ENCODE results near the gene LRRC37A3.

DNA sequence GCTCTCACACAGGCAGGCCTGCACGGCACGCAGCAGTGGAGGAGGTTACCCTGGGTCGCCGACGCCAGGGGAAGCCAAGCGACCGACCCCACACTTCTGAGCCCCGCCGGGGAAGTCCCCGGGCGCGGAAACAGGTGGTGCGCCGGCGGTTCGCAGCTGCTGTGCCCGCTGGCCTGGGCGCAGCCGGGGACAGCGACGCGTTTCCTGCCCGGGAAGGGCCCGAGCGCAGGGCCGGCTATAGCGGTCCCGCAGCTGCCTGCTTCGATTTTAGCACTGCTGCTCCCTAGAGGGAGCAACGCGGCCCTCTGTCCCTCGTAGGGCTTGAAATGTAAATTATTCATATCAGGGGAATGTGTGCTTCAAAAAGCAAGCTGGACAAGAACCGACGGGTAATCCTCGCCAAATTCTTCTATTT is 46.6 kb upstream of the LRRC37A3 start:
- TF ChIP-seq, protein P1, sequence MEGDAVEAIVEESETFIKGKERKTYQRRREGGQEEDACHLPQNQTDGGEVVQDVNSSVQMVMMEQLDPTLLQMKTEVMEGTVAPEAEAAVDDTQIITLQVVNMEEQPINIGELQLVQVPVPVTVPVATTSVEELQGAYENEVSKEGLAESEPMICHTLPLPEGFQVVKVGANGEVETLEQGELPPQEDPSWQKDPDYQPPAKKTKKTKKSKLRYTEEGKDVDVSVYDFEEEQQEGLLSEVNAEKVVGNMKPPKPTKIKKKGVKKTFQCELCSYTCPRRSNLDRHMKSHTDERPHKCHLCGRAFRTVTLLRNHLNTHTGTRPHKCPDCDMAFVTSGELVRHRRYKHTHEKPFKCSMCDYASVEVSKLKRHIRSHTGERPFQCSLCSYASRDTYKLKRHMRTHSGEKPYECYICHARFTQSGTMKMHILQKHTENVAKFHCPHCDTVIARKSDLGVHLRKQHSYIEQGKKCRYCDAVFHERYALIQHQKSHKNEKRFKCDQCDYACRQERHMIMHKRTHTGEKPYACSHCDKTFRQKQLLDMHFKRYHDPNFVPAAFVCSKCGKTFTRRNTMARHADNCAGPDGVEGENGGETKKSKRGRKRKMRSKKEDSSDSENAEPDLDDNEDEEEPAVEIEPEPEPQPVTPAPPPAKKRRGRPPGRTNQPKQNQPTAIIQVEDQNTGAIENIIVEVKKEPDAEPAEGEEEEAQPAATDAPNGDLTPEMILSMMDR (IDR thresholded peaks at IDR 0.05), result peak in 2 of 4 experiments; percentile 24 to 47
- TF ChIP-seq POLR2AphosphoS5 (IDR thresholded peaks at IDR 0.05), result peak; percentile 6

Measured in prostate gland (tissue), 2 donors.